Thyroid gland (tissue), 4 donors: ENCODE data around the gene UGT3A2.

Experiments
- CTCF ChIP-seq, 6 experiments: fragments of 200-600 bp in 3 of 6; fragments of 450-650 bp in 3 of 6; sonication (generic) in 3 of 6; IDR thresholded peaks; one replicate each; pipeline ENCODE4 v1.5.1; 2016 to 2019; ENCODE audit warnings: antibody characterized with exemption in 6 of 6, mild to moderate bottlenecking in 2 of 6, inconsistent platforms in 1 of 6, moderate library complexity in 1 of 6
- POLR2A ChIP-seq, 2 donors: fragments of 450-650 bp; IDR thresholded peaks; one replicate each; pipeline ENCODE4 v1.6.1; 2017; ENCODE audit warnings: antibody characterized with exemption in 2 of 2, mild to moderate bottlenecking in 2 of 2, moderate library complexity in 1 of 2

- no peak for TF ChIP-seq CTCF (IDR thresholded peaks at IDR 0.05)
- TF ChIP-seq POLR2A (IDR thresholded peaks at IDR 0.05) = no peak
Measured at GRCh38 chr5:36078430-36078829, 11.7 kb upstream of the UGT3A2 start.
